Keratinocyte (primary cell): Measurements from ENCODE around the gene CCN5. TPM values are rescaled to one million over a fixed set of nuclear protein-coding genes. Genes with fewer than 3 reads are reported as not detected.

Experiments
- DNase-seq: peaks from one replicate; pipeline ENCODE4 v3.0.0-alpha.2; 2011; ENCODE audit warnings: low read depth, missing footprints, low spot score
- FAIRE-seq: peaks from 2 replicates; lab custom pipeline; 2011; peaks lifted over from hg19 to GRCh38; lab: Jason Lieb, UNC
- H2AFZ ChIP-seq: 2 replicates; pipeline ENCODE4 v1.6.0; 2012; ENCODE audit warnings: low read length, control low read depth, inconsistent platforms; ENCODE audit not compliant: control insufficient read depth
- H3K27ac ChIP-seq: 2 replicates; pipeline ENCODE4 v1.5.1; 2011; ENCODE audit warnings: low read length; ENCODE audit not compliant: control insufficient read depth, insufficient read depth
- H3K27me3 ChIP-seq: 3 replicates; pipeline ENCODE4 v1.6.0; 2011; ENCODE audit warnings: low read length; ENCODE audit not compliant: control insufficient read depth, insufficient read depth; ENCODE audit errors: extremely low read depth
- H3K36me3 ChIP-seq, 2 experiments: 2 replicates in 1 of 2; 3 replicates in 1 of 2; pipeline ENCODE4 v1.5.1; 2011; ENCODE audit warnings: low read length in 2 of 2, mild to moderate bottlenecking in 1 of 2; ENCODE audit not compliant: control insufficient read depth in 2 of 2, insufficient read depth in 2 of 2; ENCODE audit errors: extremely low read depth in 1 of 2
- H3K4me1 ChIP-seq: 3 replicates; pipeline ENCODE4 v1.5.1; 2011; ENCODE audit warnings: low read length; ENCODE audit not compliant: control insufficient read depth, insufficient read depth; ENCODE audit errors: extremely low read depth
- H3K4me2 ChIP-seq: 3 replicates; pipeline ENCODE4 v1.6.0; 2011; ENCODE audit warnings: low read depth, low read length; ENCODE audit not compliant: control insufficient read depth, insufficient read depth; ENCODE audit errors: extremely low read depth
- H3K4me3 ChIP-seq, 3 experiments: fragments of 200-600 bp in 1 of 3; sonication (generic) in 1 of 3; 2 replicates in 2 of 3; 3 replicates in 1 of 3; pipeline ENCODE4 v1.5.1; 2011 to 2016; ENCODE audit warnings: low read length in 3 of 3, mild to moderate bottlenecking in 3 of 3, control low read depth in 2 of 3, inconsistent platforms in 1 of 3, low read depth in 1 of 3, mixed read lengths in 1 of 3, mixed run types in 1 of 3, moderate library complexity in 1 of 3; ENCODE audit not compliant: control insufficient read depth in 2 of 3, insufficient read depth in 2 of 3; ENCODE audit errors: extremely low read depth in 1 of 3
- H3K79me2 ChIP-seq: 2 replicates; pipeline ENCODE4 v1.6.0; 2012; ENCODE audit warnings: low read length; ENCODE audit not compliant: control insufficient read depth, insufficient read depth
- H3K9ac ChIP-seq: 3 replicates; pipeline ENCODE4 v1.6.0; 2011; ENCODE audit warnings: low read length; ENCODE audit not compliant: control insufficient read depth, insufficient read depth; ENCODE audit errors: extremely low read depth
- H3K9me1 ChIP-seq: 3 replicates; pipeline ENCODE4 v1.6.0; 2011; ENCODE audit warnings: low read length; ENCODE audit not compliant: control insufficient read depth, insufficient read depth; ENCODE audit errors: extremely low read depth
- H3K9me3 ChIP-seq: 2 replicates; pipeline ENCODE4 v1.5.1; 2012; ENCODE audit warnings: low read depth, low read length; ENCODE audit not compliant: control insufficient read depth
- H4K20me1 ChIP-seq: 3 replicates; pipeline ENCODE4 v1.6.0; 2011; ENCODE audit warnings: low read length; ENCODE audit not compliant: control insufficient read depth, insufficient read depth; ENCODE audit errors: extremely low read depth
- EZH2 ChIP-seq: IDR thresholded peaks from one replicate; pipeline ENCODE4 v1.6.1; 2012; ENCODE audit warnings: inconsistent platforms, mild to moderate bottlenecking, low read length, moderate library complexity
- dilution Hi-C: fragments of 300-500 bp; cut with MboI; formaldehyde crosslinking; loops from one replicate; pipeline ENCODE4 v1.7.0; 2020; ENCODE audit warnings: low sequenced_read_pairs; ENCODE audit not compliant: extremely low pct_ligation_motif_present
- polyA plus RNA-seq, 5 experiments: library from polyadenylated mRNA; depleted of rRNA in 3 of 5; stranded (reverse) in 3 of 5; stranded (forward) in 1 of 5; unstranded in 1 of 5; fragments of >200 nt; gene quantifications; 1 replicate in 1 of 5; 2 replicates in 3 of 5; 3 replicates in 1 of 5; pipeline versions ENCODE4 v1.2.1 to v1.2.3, GENCODE V29; 2011 to 2012; ENCODE audit warnings: missing spikeins in 2 of 5, low read depth in 1 of 5, low replicate concordance in 1 of 5
- TF ChIP-seq, protein P1 (sequence below), 3 experiments: IDR thresholded peaks in 1 of 3; conservative IDR thresholded peaks in 1 of 3; optimal IDR thresholded peaks in 1 of 3; 2 replicates in 2 of 3; 3 replicates in 1 of 3; pipeline versions ENCODE3 to v1.5.1; 2011; ENCODE audit warnings: low read length in 3 of 3, mild to moderate bottlenecking in 3 of 3, moderate library complexity in 2 of 3, control low read depth in 1 of 3, inconsistent platforms in 1 of 3; ENCODE audit not compliant: insufficient read depth in 2 of 3; ENCODE audit errors: extremely low read depth in 1 of 3

CCN5 gene
- polyA plus RNA-seq, 1 donor (not counting 4 experiments of a cell fraction or from before 2014, with no cell fraction given), result not detected

DNA sequence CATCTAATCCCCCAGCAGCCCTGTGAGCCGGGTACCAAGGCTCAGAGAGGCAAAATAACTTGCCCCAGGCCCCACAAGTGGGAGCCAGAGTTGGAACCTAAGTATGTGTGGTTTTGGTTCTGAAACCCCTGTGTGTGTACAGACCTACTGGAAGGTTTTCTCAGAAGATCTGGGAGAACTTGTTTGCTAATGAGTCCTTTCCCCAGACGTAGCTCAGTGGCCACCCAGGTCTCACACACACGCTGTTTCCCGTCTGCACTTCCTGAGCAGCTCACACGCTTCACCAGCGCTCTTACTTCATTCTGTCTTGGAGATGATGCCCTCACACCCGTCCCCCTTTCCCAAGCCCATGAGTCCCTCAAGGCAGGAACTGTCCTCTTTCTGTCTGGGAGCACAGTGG lies 8.2 kb downstream of the CCN5 start:
- FAIRE-seq, result no peak
- no peak overlapping the region for H3K9ac ChIP-seq

DNA sequence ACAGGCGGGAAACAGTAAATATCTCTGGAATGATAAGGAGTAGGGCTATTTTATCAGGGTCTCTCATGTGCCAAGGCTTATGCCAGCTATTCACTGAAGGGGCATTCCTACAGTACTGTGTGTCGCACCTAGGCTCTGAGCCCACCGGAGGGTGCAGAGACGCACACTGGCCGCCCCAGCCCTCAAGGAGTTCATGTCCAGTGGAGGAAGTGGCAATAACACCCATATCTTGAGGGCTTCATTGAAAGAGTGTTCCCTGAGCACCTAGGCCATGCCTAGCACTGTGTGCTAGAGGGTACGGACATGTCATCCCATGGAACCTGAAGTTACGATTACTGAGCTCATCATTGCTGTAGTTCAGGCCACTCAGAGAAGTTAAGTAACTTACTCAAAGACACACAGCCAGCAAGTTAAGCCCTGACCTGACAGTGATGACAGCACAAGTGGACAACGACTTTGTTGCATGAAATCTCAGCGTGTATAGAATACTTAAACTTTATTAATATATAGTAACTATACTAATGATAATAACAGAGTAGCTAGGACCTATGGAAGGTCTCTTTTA lies 8.7 kb downstream of the CCN5 start:
- FAIRE-seq (no peak), DNase-seq (no peak)
- Histone ChIP-seq H3K4me3 (no peak overlapping the region), H3K79me2 (no peaks in the 10 kb centered on the region), H3K9me3 (no peaks in the 10 kb centered on the region), H3K27me3 (no peaks in the 10 kb centered on the region), H3K4me2 (no peak overlapping the region), H3K36me3 (no peaks in the 10 kb centered on the region), H3K27ac (no peak overlapping the region), H3K9me1 (peaks cover 5% of the 10 kb centered on the region), H4K20me1 (peaks cover 3% of the 10 kb centered on the region), H2AFZ (no peak overlapping the region), H3K4me1 (peaks cover 21% of the 10 kb centered on the region), H3K9ac (no peak overlapping the region)
- TF ChIP-seq, protein P1, sequence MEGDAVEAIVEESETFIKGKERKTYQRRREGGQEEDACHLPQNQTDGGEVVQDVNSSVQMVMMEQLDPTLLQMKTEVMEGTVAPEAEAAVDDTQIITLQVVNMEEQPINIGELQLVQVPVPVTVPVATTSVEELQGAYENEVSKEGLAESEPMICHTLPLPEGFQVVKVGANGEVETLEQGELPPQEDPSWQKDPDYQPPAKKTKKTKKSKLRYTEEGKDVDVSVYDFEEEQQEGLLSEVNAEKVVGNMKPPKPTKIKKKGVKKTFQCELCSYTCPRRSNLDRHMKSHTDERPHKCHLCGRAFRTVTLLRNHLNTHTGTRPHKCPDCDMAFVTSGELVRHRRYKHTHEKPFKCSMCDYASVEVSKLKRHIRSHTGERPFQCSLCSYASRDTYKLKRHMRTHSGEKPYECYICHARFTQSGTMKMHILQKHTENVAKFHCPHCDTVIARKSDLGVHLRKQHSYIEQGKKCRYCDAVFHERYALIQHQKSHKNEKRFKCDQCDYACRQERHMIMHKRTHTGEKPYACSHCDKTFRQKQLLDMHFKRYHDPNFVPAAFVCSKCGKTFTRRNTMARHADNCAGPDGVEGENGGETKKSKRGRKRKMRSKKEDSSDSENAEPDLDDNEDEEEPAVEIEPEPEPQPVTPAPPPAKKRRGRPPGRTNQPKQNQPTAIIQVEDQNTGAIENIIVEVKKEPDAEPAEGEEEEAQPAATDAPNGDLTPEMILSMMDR (optimal IDR thresholded peaks at IDR 0.05 in 1 of 3, IDR thresholded peaks at IDR 0.05 in 1 of 3, conservative IDR thresholded peaks at IDR 0.05 in 1 of 3; ENCODE audit: extremely low read depth in 1 of 3, insufficient read depth in 2 of 3, low read length in 3 of 3), result no peak
- TF ChIP-seq EZH2, result no peak
- dilution Hi-C loops, result no loop called here

More for the DNA sequence above, 8.2 kb downstream of the CCN5 start:
- Histone ChIP-seq H3K4me3 (no peak overlapping the region), H2AFZ (no peak overlapping the region), H3K9me1 (peaks cover 5% of the 10 kb centered on the region), H3K79me2 (no peaks in the 10 kb centered on the region), H3K36me3 (no peaks in the 10 kb centered on the region), H3K4me1 (peaks cover 16% of the 10 kb centered on the region), H4K20me1 (peaks cover 3% of the 10 kb centered on the region), H3K27me3 (no peaks in the 10 kb centered on the region), H3K27ac (no peak overlapping the region), H3K9me3 (no peaks in the 10 kb centered on the region), H3K4me2 (no peak overlapping the region)
- dilution Hi-C loops, result no loop called here
- no peak for DNase-seq
- TF ChIP-seq EZH2, result no peak
- TF ChIP-seq, protein P1 (optimal IDR thresholded peaks at IDR 0.05 in 1 of 3, IDR thresholded peaks at IDR 0.05 in 1 of 3, conservative IDR thresholded peaks at IDR 0.05 in 1 of 3; ENCODE audit: extremely low read depth in 1 of 3, insufficient read depth in 2 of 3, low read length in 3 of 3), result no peak
